Mammary epithelial cell (primary cell): ENCODE data around the gene MRPL43.

Source experiments
- CTCF ChIP-seq, 2 donors: IDR thresholded peaks in 1 of 2; conservative IDR thresholded peaks in 1 of 2; 2 replicates each; pipeline ENCODE4 v1.5.1; 2011 to 2012; ENCODE audit warnings: inconsistent platforms in 2 of 2, low read length in 2 of 2, mild to moderate bottlenecking in 2 of 2, control low read depth in 1 of 2, low read depth in 1 of 2; ENCODE audit not compliant: insufficient read depth in 1 of 2; ENCODE audit errors: extremely low read depth in 1 of 2
- EZH2 ChIP-seq: IDR thresholded peaks from 2 replicates; pipeline ENCODE4 v1.6.1; 2012; ENCODE audit warnings: low read length, inconsistent platforms, borderline replicate concordance

GRCh38 chr10:101029520-101030295 is 42.4 kb upstream of the MRPL43 start:
- TF ChIP-seq CTCF (conservative IDR thresholded peaks at IDR 0.05 in 1 of 2, IDR thresholded peaks at IDR 0.05 in 1 of 2; ENCODE audit: extremely low read depth in 1 of 2, insufficient read depth in 1 of 2, low read depth in 1 of 2, low read length in 2 of 2) = peak; percentile 6 to 7
- TF ChIP-seq EZH2 = no peak
